MM.1S (cell line): ENCODE results near the gene CIITA.
"Not testable (repeated sequence)": the region's sequence is repeated elsewhere in the genome, so short reads cannot be mapped to it uniquely, and the experiment has no call there.

ENCODE experiments used
- DNase-seq: peaks from one replicate; pipeline ENCODE4 v3.0.0-alpha.2; 2015
- H2AFZ ChIP-seq: fragments of 300-600 bp; sonication (generic); 2 replicates; pipeline ENCODE4 v1.6.0; 2016; ENCODE audit warnings: antibody characterized with exemption, low read length
- H3F3A ChIP-seq: fragments of 300-600 bp; sonication (generic); 2 replicates; pipeline ENCODE4 v1.6.1; 2016; ENCODE audit warnings: mild to moderate bottlenecking, antibody characterized with exemption, low read length, moderate library complexity, mixed read lengths; ENCODE audit not compliant: insufficient read depth
- H3K27ac ChIP-seq: fragments of 300-600 bp; sonication (generic); 2 replicates; pipeline ENCODE4 v1.5.1; 2016; ENCODE audit warnings: mild to moderate bottlenecking, low read length
- H3K27me3 ChIP-seq: fragments of 300-600 bp; sonication (generic); replicated peaks from 2 replicates; pipeline ENCODE4 v1.6.0; 2016; ENCODE audit warnings: low read length; ENCODE audit not compliant: insufficient read depth
- H3K36me3 ChIP-seq: fragments of 300-600 bp; sonication (generic); replicated peaks from 2 replicates; pipeline ENCODE4 v1.6.1; 2016; ENCODE audit warnings: mild to moderate bottlenecking, low read length, mixed read lengths; ENCODE audit not compliant: insufficient read depth
- H3K4me1 ChIP-seq: fragments of 300-600 bp; sonication (generic); 2 replicates; pipeline ENCODE4 v1.6.1; 2016; ENCODE audit warnings: low read length, mixed read lengths
- H3K4me2 ChIP-seq: fragments of 300-600 bp; sonication (generic); 2 replicates; pipeline ENCODE4 v1.6.0; 2016; ENCODE audit warnings: low read depth, low read length
- H3K4me3 ChIP-seq: fragments of 300-600 bp; sonication (generic); 2 replicates; pipeline ENCODE4 v1.5.1; 2016; ENCODE audit warnings: low read length, mixed read lengths
- H3K79me2 ChIP-seq: fragments of 300-600 bp; sonication (generic); 2 replicates; pipeline ENCODE4 v1.6.1; 2016; ENCODE audit warnings: mixed run types, low read length, mixed read lengths
- H3K9ac ChIP-seq: fragments of 300-600 bp; sonication (generic); 2 replicates; pipeline ENCODE4 v1.6.1; 2016; ENCODE audit warnings: low read length, mixed read lengths
- H3K9me2 ChIP-seq: fragments of 300-600 bp; sonication (generic); replicated peaks from 2 replicates; pipeline ENCODE4 v1.6.1; 2016; ENCODE audit warnings: mild to moderate bottlenecking, low read length, mixed read lengths; ENCODE audit not compliant: insufficient read depth
- H3K9me3 ChIP-seq: fragments of 300-600 bp; sonication (generic); replicated peaks from 2 replicates; pipeline ENCODE4 v1.6.1; 2016; ENCODE audit warnings: mild to moderate bottlenecking, low read length, mixed read lengths; ENCODE audit not compliant: insufficient read depth
- H4K20me1 ChIP-seq: fragments of 300-600 bp; sonication (generic); 2 replicates; pipeline ENCODE4 v1.6.1; 2016; ENCODE audit warnings: mild to moderate bottlenecking, low read length, moderate library complexity, mixed read lengths; ENCODE audit not compliant: insufficient read depth
- CTCF ChIP-seq: fragments of 300-600 bp; sonication (generic); IDR thresholded peaks from 2 replicates; pipeline ENCODE4 v1.5.1; 2016; ENCODE audit warnings: antibody characterized with exemption, low read length, mixed read lengths
- EZH2 ChIP-seq: fragments of 300-600 bp; sonication (generic); optimal IDR thresholded peaks from 2 replicates; pipeline ENCODE3; 2017; ENCODE audit warnings: low read depth, mild to moderate bottlenecking, antibody characterized with exemption, low read length, mixed read lengths
- EZH2phosphoT487 ChIP-seq: fragments of 300-600 bp; sonication (generic); IDR thresholded peaks from 2 replicates; pipeline ENCODE4 v1.6.1; 2018; ENCODE audit warnings: antibody characterized with exemption, low read length

Gene CIITA

GRCh38 chr16:10965440-10966061 is 88.5 kb downstream of the CIITA start:
- DNase-seq, result peak; percentile 95
- Histone ChIP-seq H2AFZ (no peak overlapping the region), H3K4me2 (peak overlapping the region; percentile 82), H3F3A (peaks cover 21% of the 10 kb centered on the region), H3K9me2 (no peaks in the 10 kb centered on the region), H3K36me3 (peaks cover 4% of the 10 kb centered on the region; the same call in 1 of the 2 replicates), H3K27me3 (no peaks in the 10 kb centered on the region), H3K79me2 (peaks cover 13% of the 10 kb centered on the region), H3K27ac (peak overlapping the region; percentile 96), H3K4me3 (peak overlapping the region; percentile 33; the same call in 1 of the 2 replicates), H3K4me1 (peaks cover 31% of the 10 kb centered on the region), H4K20me1 (no peaks in the 10 kb centered on the region), H3K9me3 (no peaks in the 10 kb centered on the region), H3K9ac (peak overlapping the region; percentile 85)
- TF ChIP-seq CTCF (no peak), EZH2phosphoT487 (no peak), EZH2 (no peak)

- Histone ChIP-seq H3K9ac (peak overlapping the region; percentile 85), H3K9me3 (no peaks in the 10 kb centered on the region), H4K20me1 (no peaks in the 10 kb centered on the region), H3K27ac (peak overlapping the region; percentile 96), H3K36me3 (peaks cover 4% of the 10 kb centered on the region; the same call in 1 of the 2 replicates), H3K9me2 (no peaks in the 10 kb centered on the region), H3F3A (peaks cover 21% of the 10 kb centered on the region), H2AFZ (no peak overlapping the region), H3K79me2 (peaks cover 13% of the 10 kb centered on the region), H3K4me3 (no peak overlapping the region), H3K27me3 (no peaks in the 10 kb centered on the region), H3K4me2 (peak overlapping the region; percentile 82), H3K4me1 (peaks cover 31% of the 10 kb centered on the region)
- TF ChIP-seq EZH2 (no peak), EZH2phosphoT487 (no peak), CTCF (no peak)
- no peak for DNase-seq
Measured at GRCh38 chr16:10966129-10966528, 89.1 kb downstream of the CIITA start.

- H3K4me2 ChIP-seq, H3K9me2 ChIP-seq, H3K9me3 ChIP-seq, DNase-seq, H2AFZ ChIP-seq, H3K4me3 ChIP-seq, H3K36me3 ChIP-seq, H3K27me3 ChIP-seq, H4K20me1 ChIP-seq: not testable (repeated sequence)
- peaks cover 31% of the 10 kb centered on the region for H3K4me1 ChIP-seq
- H3K27ac ChIP-seq, result peak overlapping the region; percentile 96; the same call in 1 of the 2 replicates
- 0 out of 2 replicates have a peak overlapping the region, but pooled peaks have one; percentile 85 for H3K9ac ChIP-seq
- H3K79me2 ChIP-seq, result peaks cover 13% of the 10 kb centered on the region
- peaks cover 21% of the 10 kb centered on the region for H3F3A ChIP-seq
Measured at GRCh38 chr16:10966559-10966958, 89.6 kb downstream of the CIITA start.

GRCh38 chr16:10967986-10968385 is 91.0 kb downstream of the CIITA start:
- Histone ChIP-seq H3K36me3 (peaks cover 4% of the 10 kb centered on the region; the same call in 1 of the 2 replicates), H3K4me2 (no peak overlapping the region), H3K9me3 (no peaks in the 10 kb centered on the region), H3K4me3 (no peak overlapping the region), H3F3A (peaks cover 21% of the 10 kb centered on the region), H3K27me3 (no peaks in the 10 kb centered on the region), H4K20me1 (no peaks in the 10 kb centered on the region), H3K4me1 (peaks cover 31% of the 10 kb centered on the region), H3K9ac (no peak overlapping the region), H3K27ac (no peak overlapping the region), H3K9me2 (no peaks in the 10 kb centered on the region), H3K79me2 (peaks cover 13% of the 10 kb centered on the region), H2AFZ (no peak overlapping the region)
- TF ChIP-seq EZH2phosphoT487, result no peak
- TF ChIP-seq EZH2, result no peak
- no peak for TF ChIP-seq CTCF
- no peak for DNase-seq
